Erythroblast (primary cell): ENCODE measurements around the gene P2RX3.

Experiments used
- GATA1 ChIP-seq: IDR thresholded peaks from 2 replicates; pipeline ENCODE4 v1.6.1; 2011; ENCODE audit warnings: low read depth, mild to moderate bottlenecking, control low read depth, low read length, moderate library complexity
- POLR2A ChIP-seq: IDR thresholded peaks from 2 replicates; pipeline ENCODE4 v1.6.1; 2011; ENCODE audit warnings: mild to moderate bottlenecking, low read length

DNA sequence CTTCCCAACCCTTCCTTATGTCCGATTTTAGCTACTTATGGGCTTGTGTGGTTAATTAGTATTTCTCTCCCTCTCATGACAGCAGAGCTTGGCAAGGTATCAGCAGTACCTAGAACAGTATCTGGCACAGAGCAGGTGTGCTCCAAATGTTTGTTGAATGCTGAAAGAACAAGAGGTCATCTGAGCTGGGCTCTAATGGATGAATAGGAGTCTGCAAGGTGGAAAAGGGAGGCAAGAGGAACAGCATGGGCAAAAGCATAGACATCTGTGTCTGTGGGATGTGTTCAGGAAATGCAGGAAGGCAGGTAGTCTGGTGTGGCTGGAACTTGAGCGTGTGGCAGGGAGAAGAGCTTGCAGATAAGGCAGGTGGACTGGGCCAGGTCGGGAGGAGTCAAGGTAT is 23.8 kb downstream of the P2RX3 start:
- TF ChIP-seq GATA1, result no peak
- no peak for TF ChIP-seq POLR2A
